Panc1 (cell line): ENCODE results near the gene MGRN1. TPM values are rescaled to one million over a fixed set of nuclear protein-coding genes. Genes with fewer than 3 reads are reported as not detected.

ENCODE experiments used
- ATAC-seq: fragments of 200-7000 bp; cut with Tn5 transposase; 2 replicates; pipeline ENCODE4 v1.9.1; 2020; ENCODE audit warnings: mild to moderate bottlenecking, moderate library complexity
- BruUV-seq: library from RNA; stranded (reverse); fragments of 400-500 nt; replicated peaks from 2 replicates; lab custom pipeline; 2021; lab: Mats Ljungman, UMichigan
- CTCF ChIA-PET: fragments of 300-600 bp; sonication (Branson Sonifier 250); formaldehyde crosslinking; loops from one replicate; lab custom pipeline; 2022; ENCODE audit warnings: antibody characterized with exemption; lab: Charles Lee
- POLR2A ChIA-PET: fragments of 300-600 bp; sonication (Branson Sonifier 250); formaldehyde crosslinking; loops from one replicate; lab custom pipeline; 2022; ENCODE audit warnings: antibody characterized with exemption; lab: Charles Lee
- DNase-seq: peaks from one replicate; pipeline ENCODE4 v3.0.0-alpha.2; 2010; ENCODE audit warnings: low read depth, low spot score
- H3K27ac ChIP-seq: 2 replicates; pipeline ENCODE4 v1.5.1; 2011; ENCODE audit warnings: mild to moderate bottlenecking, low read length, inconsistent platforms
- H3K27me3 ChIP-seq: fragments of 200-500 bp; sonication (Bioruptor generic); 2 replicates; pipeline ENCODE4 v1.6.0; 2014; ENCODE audit warnings: low read length, inconsistent platforms; ENCODE audit not compliant: control insufficient read depth, insufficient read depth
- H3K36me3 ChIP-seq: fragments of 200-500 bp; sonication (Bioruptor generic); 2 replicates; pipeline ENCODE4 v1.5.1; 2014; ENCODE audit warnings: inconsistent platforms, mild to moderate bottlenecking, low read length, moderate library complexity; ENCODE audit not compliant: control insufficient read depth, insufficient read depth
- H3K4me1 ChIP-seq: 2 replicates; pipeline ENCODE4 v1.5.1; 2011; ENCODE audit warnings: inconsistent platforms, mild to moderate bottlenecking, low read length, moderate library complexity; ENCODE audit not compliant: control insufficient read depth, insufficient read depth
- H3K4me3 ChIP-seq, 2 experiments: 2 replicates each; pipeline ENCODE4 v1.5.1; 2011 to 2012; ENCODE audit warnings: low read depth in 2 of 2, low read length in 2 of 2, mild to moderate bottlenecking in 2 of 2, inconsistent platforms in 1 of 2, moderate library complexity in 1 of 2
- H3K9me3 ChIP-seq: fragments of 200-500 bp; sonication (Bioruptor generic); 2 replicates; pipeline ENCODE4 v1.5.1; 2014; ENCODE audit warnings: low read depth, mild to moderate bottlenecking, inconsistent platforms, low read length, moderate library complexity; ENCODE audit not compliant: control insufficient read depth, insufficient read depth
- CTCF ChIP-seq: fragments of 450-650 bp; IDR thresholded peaks from 2 replicates; pipeline ENCODE4 v1.5.1; 2017; ENCODE audit warnings: mild to moderate bottlenecking
- POLR2AphosphoS5 ChIP-seq: IDR thresholded peaks from 2 replicates; pipeline ENCODE4 v1.6.1; 2012; ENCODE audit warnings: mild to moderate bottlenecking, low read depth, low read length, moderate library complexity
- REST ChIP-seq, 2 experiments: IDR thresholded peaks; 2 replicates each; pipeline ENCODE4 v1.6.1; 2011 to 2012; ENCODE audit warnings: low read depth in 2 of 2, control low read depth in 1 of 2, low read length in 1 of 2, mild to moderate bottlenecking in 1 of 2, moderate library complexity in 1 of 2; ENCODE audit not compliant: insufficient read depth in 1 of 2
- SIN3A ChIP-seq: IDR thresholded peaks from 2 replicates; pipeline ENCODE4 v1.6.1; 2012; ENCODE audit warnings: low read depth, mild to moderate bottlenecking, low read length, moderate library complexity, borderline replicate concordance; ENCODE audit not compliant: insufficient read depth
- TCF7L2 ChIP-seq: IDR thresholded peaks from 2 replicates; pipeline ENCODE4 v1.6.1; 2011; ENCODE audit warnings: mild to moderate bottlenecking, low read depth, low read length, inconsistent platforms
- in situ Hi-C: cut with HindIII; loops from 2 replicates; pipeline ENCODE4 v1.10.0; 2016; ENCODE audit warnings: low sequenced_read_pairs, low pct_unique_long_range_greater_than_20kb
- intact Hi-C: fragments of 100-400 bp; cut with micrococcal nuclease; formaldehyde crosslinking; loops from one replicate; pipeline ENCODE4 v1.10.0; 2022; ENCODE audit not compliant: unreplicated experiment
- total RNA-seq: library from RNA; stranded (reverse); gene quantifications from one replicate; pipeline ENCODE4 v1.2.1, GENCODE V29; 2021; ENCODE audit not compliant: unreplicated experiment

Gene MGRN1
- total RNA-seq, 1 experiment from 2014 or later: 59.7 TPM

GRCh38 chr16:4648917-4649316, 24.3 kb downstream of the MGRN1 start:
- BruUV-seq: no TSS peak
- Histone ChIP-seq H3K27me3 (no peaks in the 10 kb centered on the region), H3K27ac (no peak overlapping the region), H3K4me3 (no peak overlapping the region), H3K36me3 (no peaks in the 10 kb centered on the region), H3K4me1 (no peaks in the 10 kb centered on the region), H3K9me3 (no peaks in the 10 kb centered on the region)
- ChIA-PET POLR2A (no interaction called here), CTCF (no interaction called here)
- ATAC-seq: no peak
- intact Hi-C loops (no loop called here), in situ Hi-C loops (no loop called here)
- no peak for DNase-seq
- no peak for TF ChIP-seq CTCF

GRCh38 chr16:4649744-4650442, 25.3 kb downstream of the MGRN1 start:
- intact Hi-C loops (no loop called here), in situ Hi-C loops (no loop called here)
- Histone ChIP-seq H3K36me3 (no peaks in the 10 kb centered on the region), H3K4me1 (no peaks in the 10 kb centered on the region), H3K4me3 (no peak overlapping the region), H3K27me3 (no peaks in the 10 kb centered on the region), H3K9me3 (no peaks in the 10 kb centered on the region), H3K27ac (no peak overlapping the region)
- ChIA-PET POLR2A (interaction anchor here (0.7 kb wide), 1 partner anchor 175 kb away, joined by 5 read pairs; the partner anchor contains the start of gene NMRAL1), CTCF (interaction anchor here (0.6 to 0.8 kb wide), 2 partner anchors 34 to 192 kb away, joined by 3 to 7 read pairs; no protein-coding TSS in a partner anchor)
- ATAC-seq: no peak
- no peak for DNase-seq
- no peak for TF ChIP-seq CTCF
- TF ChIP-seq POLR2AphosphoS5: no peak
- TF ChIP-seq REST (IDR thresholded peaks at IDR 0.05; ENCODE audit: insufficient read depth in 1 of 2, low read depth in 2 of 2, low read length in 1 of 2): no peak
- TF ChIP-seq SIN3A: no peak
- TF ChIP-seq TCF7L2: no peak
- BruUV-seq: no TSS peak
